Left kidney (tissue), 2 donors: ENCODE results near the gene SLC25A5. TPM values are rescaled to one million over a fixed set of nuclear protein-coding genes. Genes with fewer than 3 reads are reported as not detected.
"Not testable (repeated sequence)": the region's sequence is repeated elsewhere in the genome, so short reads cannot be mapped to it uniquely, and the experiment has no call there.

ENCODE experiments used
- DNase-seq: peaks from one replicate; pipeline ENCODE4 v3.0.0-alpha.2; 2013
- polyA plus RNA-seq: library from polyadenylated mRNA; unstranded; fragments of 120-200 nt; gene quantifications from one replicate; pipeline ENCODE4 v1.2.1, GENCODE V29; 2013; ENCODE audit not compliant: insufficient read length

The SLC25A5 gene
- polyA plus RNA-seq, 1 donor = 340 TPM

- no peak for DNase-seq
Observed at GRCh38 chrX:119502727-119503483, 34.7 kb downstream of the SLC25A5 start.

- no peak for DNase-seq
Observed at GRCh38 chrX:119503484-119503861, 35.2 kb downstream of the SLC25A5 start.

- DNase-seq = not testable (repeated sequence)
Observed at GRCh38 chrX:119505145-119505544, 36.9 kb downstream of the SLC25A5 start.

GRCh38 chrX:119505945-119506344, 37.7 kb downstream of the SLC25A5 start:
- DNase-seq = no peak

- DNase-seq = no peak
Observed at GRCh38 chrX:119507206-119507605, 39.0 kb downstream of the SLC25A5 start.

- DNase-seq = peak; percentile 38
Observed at GRCh38 chrX:119512146-119512800, 44.0 kb downstream of the SLC25A5 start.

- peak; percentile 50 for DNase-seq
Observed at GRCh38 chrX:119516157-119516702, 48.0 kb downstream of the SLC25A5 start.

- no peak for DNase-seq
Observed at GRCh38 chrX:119518371-119518770, 50.1 kb downstream of the SLC25A5 start.

Other genes with a start within 250 kb of the SLC25A5 start
- gene PGRMC1, start 232.2 kb upstream of the SLC25A5 start, polyA plus RNA-seq = 247 TPM
- gene SLC25A43, start 69.1 kb upstream of the SLC25A5 start, polyA plus RNA-seq = 7.4 TPM
- 36.9 TPM for gene STEEP1, start 97.0 kb downstream of the SLC25A5 start, polyA plus RNA-seq
- gene UBE2A, start 106.1 kb downstream of the SLC25A5 start, polyA plus RNA-seq = 104 TPM
- 16.6 TPM for gene NKRF, start 138.0 kb downstream of the SLC25A5 start, polyA plus RNA-seq
- gene SEPTIN6, start 224.7 kb downstream of the SLC25A5 start, polyA plus RNA-seq = 81.2 TPM